Uterus (tissue), 4 donors: ENCODE results near the gene C1GALT1. TPM values are rescaled to one million over a fixed set of nuclear protein-coding genes. Genes with fewer than 3 reads are reported as not detected.

ENCODE experiments used
- DNase-seq, 2 donors: peaks; one replicate each; pipeline ENCODE4 v3.0.0-alpha.2; 2019 to 2020
- H3K27ac ChIP-seq, 2 donors: fragments of 200-600 bp; sonication (generic); 1 replicate in 1 of 2; 2 replicates in 1 of 2; pipeline ENCODE4 v1.5.1; 2016 to 2018
- H3K27me3 ChIP-seq, 2 donors: fragments of 200-600 bp; sonication (generic); one replicate each; pipeline ENCODE4 v1.5.1; 2018 to 2019; ENCODE audit warnings: control low read depth in 1 of 2
- H3K36me3 ChIP-seq, 2 donors: fragments of 200-600 bp; sonication (generic); one replicate each; pipeline ENCODE4 v1.5.1; 2019; ENCODE audit warnings: control low read depth in 1 of 2
- H3K4me1 ChIP-seq, 2 donors: fragments of 200-600 bp; sonication (generic); one replicate each; pipeline ENCODE4 v1.5.1; 2018 to 2019; ENCODE audit warnings: control low read depth in 1 of 2
- H3K4me3 ChIP-seq, 2 donors: fragments of 200-600 bp; sonication (generic); 1 replicate in 1 of 2; 2 replicates in 1 of 2; pipeline ENCODE4 v1.5.1; 2018 to 2019; ENCODE audit warnings: mild to moderate bottlenecking in 1 of 2
- H3K9me3 ChIP-seq, 2 donors: fragments of 200-600 bp; sonication (generic); one replicate each; pipeline ENCODE4 v1.5.1; 2019; ENCODE audit warnings: control low read depth in 1 of 2
- CTCF ChIP-seq, 4 experiments: fragments of 200-600 bp in 2 of 4; fragments of 450-650 bp in 2 of 4; sonication (generic) in 2 of 4; IDR thresholded peaks; one replicate each; pipeline ENCODE4 v1.5.1; 2016 to 2019; ENCODE audit warnings: antibody characterized with exemption in 4 of 4, mild to moderate bottlenecking in 2 of 4, moderate library complexity in 1 of 4
- POLR2A ChIP-seq, 2 donors: fragments of 450-650 bp; IDR thresholded peaks; one replicate each; pipeline ENCODE4 v1.6.1; 2016; ENCODE audit warnings: antibody characterized with exemption in 2 of 2, mild to moderate bottlenecking in 1 of 2, moderate library complexity in 1 of 2
- intact Hi-C: fragments of 100-400 bp; cut with DNase I; formaldehyde crosslinking; loops from one replicate; pipeline ENCODE4 v1.15.1; 2023; ENCODE audit warnings: low total_unique reads
- total RNA-seq, 4 donors: library from RNA; depleted of rRNA in 3 of 4; stranded (reverse); fragments of >200 nt in 3 of 4; gene quantifications; one replicate each; pipeline versions ENCODE4 v1.1.0 to v1.2.4, GENCODE V29; 2014 to 2023
- donor health status: DM: yes; HTN: yes; CAD: no.

The C1GALT1 gene
- total RNA-seq, 4 donors from 2014 or later = 1.3 to 41.6 (median 15.1) TPM

GRCh38 chr7:7173956-7174632, 8.2 kb upstream of the C1GALT1 start:
- Histone ChIP-seq H3K36me3 (no peaks in the 10 kb centered on the region), H3K27me3 (no peaks in the 10 kb centered on the region), H3K27ac (no peak overlapping the region), H3K4me1 (no peaks in the 10 kb centered on the region), H3K9me3 (no peaks in the 10 kb centered on the region), H3K4me3 (no peak overlapping the region)
- DNase-seq = no peak
- no peak for TF ChIP-seq CTCF (IDR thresholded peaks at IDR 0.05)
- TF ChIP-seq POLR2A (IDR thresholded peaks at IDR 0.05) = no peak
- intact Hi-C loops = no loop called here

DNA sequence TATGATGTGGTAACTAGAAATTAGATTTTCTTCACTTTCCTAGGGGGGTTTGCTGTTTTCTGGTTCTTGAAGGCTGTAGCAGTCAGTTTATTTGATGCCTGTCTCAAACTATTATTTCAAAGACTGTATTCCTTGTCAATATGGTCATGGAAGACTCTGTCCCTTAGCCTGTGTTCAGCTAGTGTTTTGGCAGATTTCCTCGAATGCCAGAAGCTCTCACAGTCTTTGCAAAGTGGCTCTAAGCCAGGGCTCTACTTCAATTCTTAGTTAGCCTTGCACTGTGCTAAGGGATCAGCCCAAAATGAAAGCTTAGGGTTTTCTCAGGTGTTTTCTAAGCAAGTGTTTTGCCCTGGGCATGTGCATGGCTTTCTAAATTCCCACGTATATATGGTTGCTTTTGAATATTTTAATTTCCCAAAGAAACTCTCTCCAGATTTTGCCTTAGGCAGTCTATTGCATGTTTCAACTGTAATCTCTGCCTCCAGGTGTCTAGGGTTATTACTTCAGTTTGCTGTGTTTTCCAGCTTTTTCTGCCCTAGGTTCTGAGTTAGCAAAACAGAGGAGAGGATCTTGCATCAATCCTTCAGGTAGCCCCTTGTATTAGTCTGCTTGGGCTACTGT, 7.2 kb upstream of the C1GALT1 start:
- no peak for DNase-seq
- TF ChIP-seq CTCF (IDR thresholded peaks at IDR 0.05) (no peak), POLR2A (IDR thresholded peaks at IDR 0.05) (no peak)
- H3K27ac ChIP-seq = no peak overlapping the region
- no peaks in the 10 kb centered on the region for H3K4me1 ChIP-seq
- no peaks in the 10 kb centered on the region for H3K9me3 ChIP-seq
- intact Hi-C loops = no loop called here
- H3K36me3 ChIP-seq = no peaks in the 10 kb centered on the region
- no peaks in the 10 kb centered on the region for H3K27me3 ChIP-seq
- no peak overlapping the region for H3K4me3 ChIP-seq

DNA sequence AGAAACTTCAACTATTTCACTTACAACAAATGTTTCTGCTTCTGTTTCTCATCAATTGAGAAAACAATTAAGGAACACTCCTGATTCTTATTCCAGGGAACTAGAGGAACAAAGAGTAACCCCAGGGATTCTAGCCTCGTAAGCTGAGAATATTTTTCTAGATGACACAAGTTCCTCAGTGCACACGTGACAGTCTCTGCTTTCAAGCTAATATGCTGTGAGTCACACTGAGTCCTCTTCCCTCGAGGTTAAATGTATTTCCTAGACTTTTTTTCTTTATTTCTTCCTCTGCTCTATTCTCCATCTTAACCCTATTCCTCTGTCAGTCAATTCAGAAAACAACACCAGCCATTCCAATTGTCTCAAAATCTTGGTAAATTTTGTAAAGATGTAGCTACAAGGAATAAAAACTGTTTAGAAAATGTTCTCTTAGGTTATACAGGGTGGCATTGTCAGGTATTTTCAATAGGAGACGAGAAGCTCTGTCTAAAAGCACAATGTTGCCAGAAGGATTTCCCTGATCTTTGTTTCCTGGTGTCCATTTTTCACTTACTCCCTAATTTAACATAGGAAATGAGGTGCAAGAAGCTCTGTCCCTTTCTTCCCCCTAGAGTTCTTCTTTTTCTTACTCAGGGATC, 5.8 kb upstream of the C1GALT1 start:
- H3K9me3 ChIP-seq = no peaks in the 10 kb centered on the region
- intact Hi-C loops = no loop called here
- H3K36me3 ChIP-seq = no peaks in the 10 kb centered on the region
- H3K4me1 ChIP-seq = no peaks in the 10 kb centered on the region
- H3K4me3 ChIP-seq = no peak overlapping the region
- DNase-seq = no peak
- no peak overlapping the region for H3K27ac ChIP-seq
- TF ChIP-seq POLR2A (IDR thresholded peaks at IDR 0.05) = no peak
- TF ChIP-seq CTCF (IDR thresholded peaks at IDR 0.05) = no peak
- no peaks in the 10 kb centered on the region for H3K27me3 ChIP-seq

GRCh38 chr7:7177044-7177517, 5.3 kb upstream of the C1GALT1 start:
- no peaks in the 10 kb centered on the region for H3K36me3 ChIP-seq
- H3K4me1 ChIP-seq = no peaks in the 10 kb centered on the region
- no peak for TF ChIP-seq CTCF (IDR thresholded peaks at IDR 0.05)
- no peak for TF ChIP-seq POLR2A (IDR thresholded peaks at IDR 0.05)
- no peak overlapping the region for H3K4me3 ChIP-seq
- no peaks in the 10 kb centered on the region for H3K9me3 ChIP-seq
- intact Hi-C loops = no loop called here
- DNase-seq = no peak
- H3K27me3 ChIP-seq = no peaks in the 10 kb centered on the region
- no peak overlapping the region for H3K27ac ChIP-seq

- H3K27ac ChIP-seq = no peak overlapping the region
- no peak overlapping the region for H3K4me3 ChIP-seq
- intact Hi-C loops = no loop called here
- DNase-seq = no peak
- no peaks in the 10 kb centered on the region for H3K27me3 ChIP-seq
- no peaks in the 10 kb centered on the region for H3K36me3 ChIP-seq
- no peaks in the 10 kb centered on the region for H3K9me3 ChIP-seq
- H3K4me1 ChIP-seq = no peaks in the 10 kb centered on the region
- TF ChIP-seq CTCF (IDR thresholded peaks at IDR 0.05) (no peak), POLR2A (IDR thresholded peaks at IDR 0.05) (no peak)
Measured at GRCh38 chr7:7178081-7178480, 4.3 kb upstream of the C1GALT1 start.
